ENCODE data around the gene B3GALT4.

GRCh38 chr6:33276581-33276863 lies 401 bp upstream of the B3GALT4 start:
- TF ChIP-seq, protein P1, sequence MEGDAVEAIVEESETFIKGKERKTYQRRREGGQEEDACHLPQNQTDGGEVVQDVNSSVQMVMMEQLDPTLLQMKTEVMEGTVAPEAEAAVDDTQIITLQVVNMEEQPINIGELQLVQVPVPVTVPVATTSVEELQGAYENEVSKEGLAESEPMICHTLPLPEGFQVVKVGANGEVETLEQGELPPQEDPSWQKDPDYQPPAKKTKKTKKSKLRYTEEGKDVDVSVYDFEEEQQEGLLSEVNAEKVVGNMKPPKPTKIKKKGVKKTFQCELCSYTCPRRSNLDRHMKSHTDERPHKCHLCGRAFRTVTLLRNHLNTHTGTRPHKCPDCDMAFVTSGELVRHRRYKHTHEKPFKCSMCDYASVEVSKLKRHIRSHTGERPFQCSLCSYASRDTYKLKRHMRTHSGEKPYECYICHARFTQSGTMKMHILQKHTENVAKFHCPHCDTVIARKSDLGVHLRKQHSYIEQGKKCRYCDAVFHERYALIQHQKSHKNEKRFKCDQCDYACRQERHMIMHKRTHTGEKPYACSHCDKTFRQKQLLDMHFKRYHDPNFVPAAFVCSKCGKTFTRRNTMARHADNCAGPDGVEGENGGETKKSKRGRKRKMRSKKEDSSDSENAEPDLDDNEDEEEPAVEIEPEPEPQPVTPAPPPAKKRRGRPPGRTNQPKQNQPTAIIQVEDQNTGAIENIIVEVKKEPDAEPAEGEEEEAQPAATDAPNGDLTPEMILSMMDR (IDR thresholded peaks at IDR 0.05): no peak
- TF ChIP-seq POLR2A (IDR thresholded peaks at IDR 0.05): no peak

Measured in Peyer's patch (tissue), 4 donors.